Right kidney (tissue), 1 donor: ENCODE measurements around the gene CLK2.
"Not testable (repeated sequence)": the region's sequence is repeated elsewhere in the genome, so short reads cannot be mapped to it uniquely, and the experiment has no call there.

Source experiments
- DNase-seq: peaks from one replicate; pipeline ENCODE4 v3.0.0-alpha.2; 2016

The CLK2 gene

DNA sequence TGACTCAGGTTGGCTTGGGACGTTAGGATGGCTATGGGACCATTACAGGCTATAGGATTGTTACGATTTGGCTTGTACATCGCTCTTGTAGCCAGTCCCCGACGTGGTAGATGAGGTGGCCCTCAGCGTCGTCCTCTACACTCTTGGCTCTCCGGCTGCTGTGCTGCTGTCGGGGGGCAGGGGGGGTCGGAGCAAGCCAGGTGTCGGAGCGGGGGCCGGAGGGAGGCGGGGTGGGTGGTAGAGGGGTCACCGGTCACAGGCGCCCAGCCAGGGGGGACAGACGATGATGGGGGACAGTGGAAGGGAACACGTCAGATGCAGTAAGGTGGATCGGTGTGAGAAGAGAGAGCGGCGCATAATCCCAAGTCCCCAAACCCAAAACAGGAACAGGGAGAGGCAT, 4.7 kb downstream of the CLK2 start:
- DNase-seq = no peak

DNA sequence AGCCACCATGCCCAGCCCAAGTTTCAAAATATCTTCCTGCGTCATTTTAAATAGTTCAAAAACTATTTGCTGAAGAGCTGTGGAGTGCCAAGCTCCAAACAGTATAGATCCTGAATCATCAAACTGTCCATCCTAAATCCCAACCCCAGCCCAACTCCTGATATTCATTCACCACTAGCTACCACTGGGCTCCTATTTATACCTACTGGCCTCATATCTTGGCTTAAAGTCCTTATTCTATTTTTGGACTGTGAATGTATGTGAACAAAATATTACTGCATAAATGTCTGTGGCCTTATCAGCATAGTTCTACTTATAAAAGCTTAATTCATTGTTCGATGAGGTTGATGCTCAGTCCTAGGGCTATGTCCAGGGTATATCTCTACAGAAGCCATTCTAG, 5.9 kb downstream of the CLK2 start:
- no peak for DNase-seq

DNA sequence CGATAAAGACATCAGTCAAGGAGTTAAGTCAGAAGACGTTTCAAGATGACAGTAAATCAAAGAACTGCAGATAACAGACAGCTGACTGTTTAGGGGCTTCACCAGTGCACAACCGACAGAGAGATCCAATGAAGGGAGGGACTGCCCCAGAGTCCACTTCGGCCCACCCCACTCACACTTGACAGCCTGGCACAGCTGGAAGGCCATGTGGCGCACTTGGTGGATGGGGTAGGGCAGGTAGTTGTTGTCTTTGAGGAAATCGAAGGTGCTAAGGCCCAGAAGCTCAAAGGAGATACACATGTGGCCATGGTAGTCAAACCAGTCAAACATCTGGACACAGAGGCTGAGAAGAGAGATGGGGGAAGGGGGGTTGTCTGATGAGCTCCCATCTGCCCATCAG, 6.8 kb downstream of the CLK2 start:
- no peak for DNase-seq

DNA sequence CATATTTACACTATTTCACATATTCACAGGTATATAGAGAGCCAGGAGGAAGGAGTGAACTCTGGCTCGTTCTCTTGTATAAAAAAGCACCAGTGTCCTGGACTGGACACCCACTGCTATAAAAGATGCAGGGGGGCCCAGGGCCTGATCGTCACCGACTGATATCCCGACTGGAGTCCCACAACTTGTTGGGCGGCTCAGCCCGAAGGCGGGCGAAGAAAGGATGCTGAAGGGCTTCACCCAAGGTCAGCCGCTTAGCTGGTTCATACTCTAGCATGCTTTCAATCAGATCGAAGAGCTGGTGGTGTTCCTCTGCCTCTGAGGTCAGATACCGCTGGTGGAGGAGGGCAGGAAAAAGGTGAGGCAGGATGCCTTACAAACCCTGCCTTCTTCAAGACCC, 10.2 kb downstream of the CLK2 start:
- no peak for DNase-seq

DNA sequence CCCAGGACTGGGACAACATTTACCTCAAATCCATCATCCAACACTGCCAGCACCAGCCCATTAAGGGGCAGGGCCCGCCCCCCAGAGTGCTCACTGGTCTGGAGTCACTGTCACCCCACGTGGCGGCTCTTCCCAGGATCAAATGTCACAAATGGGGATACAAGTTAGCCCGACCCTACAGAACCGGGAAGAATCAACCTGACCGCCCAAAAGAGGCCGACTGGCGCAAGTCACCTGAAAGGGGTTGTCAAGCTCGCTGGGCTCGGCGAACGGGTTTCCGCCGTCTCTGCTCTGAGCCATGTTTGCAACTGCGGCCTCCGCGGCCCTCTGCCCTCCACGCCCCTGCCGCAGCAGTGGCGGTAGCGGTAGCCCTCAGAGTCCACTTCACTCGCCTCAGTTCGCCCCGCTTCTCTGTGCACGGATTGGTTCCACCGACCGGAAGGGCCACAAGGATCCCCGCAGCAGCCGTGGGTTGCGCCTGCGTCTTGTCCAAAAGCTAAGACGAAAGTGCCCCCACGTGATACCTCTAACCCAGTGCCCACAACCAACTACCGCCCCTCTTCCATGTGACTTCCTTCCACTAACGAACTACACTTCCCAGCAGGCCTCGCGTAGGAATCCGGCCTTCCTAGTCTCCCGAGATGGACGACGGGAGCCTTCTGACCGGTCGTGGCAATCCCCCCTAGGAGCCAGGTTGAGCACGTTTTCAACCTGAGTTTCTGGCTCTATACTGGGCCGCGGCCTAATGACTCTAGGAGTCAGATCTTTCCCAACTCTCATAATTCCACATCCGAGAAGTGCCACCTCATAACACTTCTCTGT, 11.2 kb downstream of the CLK2 start, which contains the start of gene SCAMP3:
Gene SCAMP3 (minus strand): TSS at position 509 of the 822 bp plus-strand sequence. CDS start 209 bp downstream, at position 300.
- DNase-seq = peak; percentile 79

DNA sequence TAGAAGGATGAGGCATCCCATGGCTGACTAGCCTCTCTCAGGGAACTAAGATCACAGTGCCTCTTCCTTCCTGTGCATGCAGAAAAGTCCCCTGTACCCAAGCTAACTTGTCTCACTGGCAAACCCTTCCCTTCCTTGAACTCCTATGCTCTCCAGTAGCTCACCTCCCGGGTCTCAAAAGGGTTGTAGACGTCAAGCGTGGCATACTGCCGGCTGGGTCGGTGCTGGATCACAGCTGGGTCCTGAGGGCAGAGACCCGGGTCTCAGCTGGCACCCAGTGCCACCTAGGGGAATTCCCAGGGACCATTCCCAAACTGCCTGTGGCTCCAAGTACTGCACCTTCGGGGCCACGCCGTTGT, 11.8 kb downstream of the CLK2 start:
- DNase-seq = no peak

DNA sequence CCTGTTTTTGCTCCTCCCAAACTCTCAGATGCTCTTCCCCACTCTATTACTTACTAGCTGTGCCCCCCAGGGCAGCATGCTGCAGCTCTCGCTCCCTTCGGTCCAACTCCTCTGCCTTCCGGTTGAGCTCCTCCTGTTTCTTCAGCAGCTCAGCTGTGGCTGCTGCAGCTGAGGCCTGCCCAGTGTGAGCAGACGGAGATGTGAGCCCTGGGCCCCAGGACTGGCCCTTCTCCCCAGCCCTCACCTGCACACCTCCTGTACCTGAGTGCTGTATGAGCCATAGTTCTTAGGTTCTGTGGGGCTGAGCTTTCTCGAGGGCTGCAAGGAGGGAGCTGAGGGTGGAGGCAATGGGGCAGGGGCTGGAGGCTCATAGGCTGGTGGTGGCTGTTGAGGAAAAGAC, 13.0 kb downstream of the CLK2 start:
- no peak for DNase-seq

DNA sequence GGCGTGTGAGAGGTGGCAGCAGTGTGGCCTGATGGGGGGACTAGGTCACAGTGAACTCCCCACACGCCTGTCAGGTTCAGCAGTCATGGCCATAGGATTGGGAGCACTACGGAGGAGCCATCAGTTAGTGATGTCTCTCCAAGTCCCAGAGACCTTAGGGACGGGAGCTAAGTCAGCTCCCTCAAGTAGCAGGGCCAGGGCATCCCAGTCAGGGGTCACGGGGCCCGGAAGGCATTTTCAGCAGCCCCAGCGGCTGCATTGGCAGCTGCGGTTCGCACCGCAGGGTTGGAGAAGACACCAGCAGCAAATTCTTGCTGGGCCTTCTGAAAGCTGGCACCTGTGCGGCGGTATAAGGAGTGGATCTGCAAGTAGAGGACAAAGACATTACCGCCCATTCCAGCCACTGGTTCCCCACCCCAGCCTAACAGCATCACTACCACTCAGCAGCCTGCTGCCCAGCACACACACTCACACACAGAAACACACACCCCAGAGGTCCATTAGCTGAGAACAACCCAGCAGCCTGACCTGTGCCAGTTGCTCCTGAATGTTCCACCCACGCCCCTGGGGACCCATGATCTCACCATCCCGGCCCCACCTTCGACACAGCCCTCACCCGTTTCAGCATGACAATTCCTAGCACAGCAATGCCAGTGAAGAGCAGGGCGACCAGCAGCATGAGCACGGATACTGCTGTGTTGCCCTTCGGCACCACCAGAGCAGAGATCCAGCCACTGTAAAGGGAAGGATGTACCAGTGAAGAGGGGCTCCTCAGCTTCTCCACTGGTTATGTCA, 17.0 kb downstream of the CLK2 start:
- DNase-seq = no peak

DNA sequence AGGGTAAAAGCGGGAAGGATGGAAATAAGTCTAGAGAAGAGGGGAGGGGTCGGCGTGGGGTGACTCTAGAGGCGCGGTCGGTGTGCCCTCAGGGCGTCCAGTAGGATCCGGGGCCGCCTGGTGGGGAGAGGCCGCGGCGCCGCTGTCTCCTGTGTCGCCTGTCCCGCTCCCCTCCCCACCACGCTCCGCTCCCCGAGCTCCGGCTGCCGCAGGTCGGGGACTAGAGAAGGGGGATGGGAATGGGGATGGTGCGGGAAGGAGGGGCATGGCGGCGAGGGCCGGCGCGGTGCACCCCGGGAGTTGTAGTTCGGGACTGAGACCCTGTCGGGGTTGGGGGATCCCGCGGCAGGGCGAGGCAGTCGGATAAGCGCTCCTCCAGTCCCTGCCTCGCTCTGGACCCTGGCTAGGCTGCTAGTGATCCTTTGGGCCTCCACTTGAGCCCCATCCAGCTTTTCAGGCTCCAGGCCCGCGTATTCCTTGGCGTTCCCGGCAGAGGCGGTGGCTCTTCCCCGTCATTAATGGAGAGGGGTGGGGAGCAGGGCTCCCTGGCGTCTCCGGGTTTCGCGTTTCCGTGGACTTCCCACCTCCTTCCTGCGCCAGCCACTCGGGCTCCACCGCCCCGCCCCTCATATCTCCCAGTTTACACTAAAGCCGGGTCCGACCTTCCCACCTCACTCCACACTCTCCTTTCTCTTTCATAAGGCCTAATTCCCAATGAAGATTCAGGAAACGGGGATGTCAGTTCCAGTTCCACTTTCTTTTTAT, 17.9 kb downstream of the CLK2 start, which contains the start of gene ENTREP3:
Gene ENTREP3 (minus strand): TSS at position 241 of the 765 bp plus-strand sequence. CDS start 606 bp downstream, outside the sequence.
- peak; percentile 95 for DNase-seq

DNA sequence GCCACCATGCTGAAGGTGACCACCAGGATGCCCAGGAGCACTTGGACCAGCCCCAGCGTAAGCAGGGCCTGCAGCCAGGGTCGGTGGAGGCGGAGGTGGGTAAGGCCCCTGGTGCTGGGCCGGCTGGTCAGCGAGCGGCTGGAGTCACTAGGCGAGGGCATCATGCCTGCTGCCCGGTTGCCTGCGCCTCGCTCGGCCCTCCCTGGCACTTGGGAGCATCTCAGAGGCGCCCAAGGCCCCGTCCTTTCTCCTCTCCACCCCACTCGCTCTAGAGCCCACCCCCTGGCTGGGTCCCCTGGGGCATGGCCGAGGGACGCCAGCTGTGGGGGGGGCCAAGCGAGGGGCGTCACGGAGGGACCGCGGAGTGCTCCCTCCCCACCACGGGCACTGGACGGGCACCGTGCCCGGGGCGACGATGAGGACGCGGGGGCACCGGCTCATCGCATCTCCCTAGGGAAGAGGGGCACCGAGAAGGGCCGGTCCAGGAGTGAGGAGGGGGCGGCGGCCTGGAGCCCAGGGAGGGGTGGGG, 18.5 kb downstream of the CLK2 start:
- DNase-seq = peak; percentile 75

DNA sequence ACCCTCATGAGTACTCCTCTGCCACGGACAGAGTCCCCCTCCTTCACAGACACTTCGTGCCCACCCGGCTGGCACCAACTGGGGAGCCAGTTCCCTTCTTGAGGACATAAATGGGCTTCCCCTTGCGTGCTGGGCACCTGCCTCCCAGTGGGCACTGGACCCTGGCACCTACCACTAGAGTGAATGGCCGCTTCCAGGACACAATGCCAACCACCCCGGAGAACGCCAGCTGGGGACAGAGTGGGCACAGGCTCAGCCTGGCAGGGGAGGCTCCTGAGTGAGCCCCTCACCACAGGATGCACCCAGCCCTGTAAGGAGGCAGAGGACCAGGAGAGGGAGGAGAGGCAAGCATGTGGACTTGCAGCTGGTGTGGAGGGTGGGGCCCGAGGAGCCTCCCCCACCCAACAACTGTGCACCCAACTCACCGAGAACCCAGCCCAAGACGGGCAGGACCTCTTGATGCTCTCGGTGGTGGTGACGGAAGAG, 19.0 kb downstream of the CLK2 start:
- DNase-seq = no peak

DNA sequence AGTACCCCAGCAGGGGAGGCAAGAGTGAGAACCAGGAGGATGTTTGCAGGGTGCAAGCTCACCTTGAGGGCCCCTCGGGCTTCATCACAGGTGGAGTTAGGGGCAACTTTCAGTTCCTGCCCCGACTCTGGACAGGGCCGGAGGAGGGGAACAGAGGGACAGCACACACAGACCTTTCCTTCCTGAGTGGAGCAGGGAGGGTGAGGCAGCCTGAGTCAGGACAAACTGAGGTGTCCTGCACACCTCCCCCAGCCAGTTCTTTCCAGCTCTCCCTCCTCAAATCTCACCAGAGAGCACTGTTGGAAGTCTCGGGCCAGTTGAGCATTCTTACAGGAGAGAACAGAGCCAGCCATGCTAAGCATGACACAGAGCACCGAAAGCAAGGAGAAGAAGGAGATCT, 19.5 kb downstream of the CLK2 start:
- no peak for DNase-seq

DNA sequence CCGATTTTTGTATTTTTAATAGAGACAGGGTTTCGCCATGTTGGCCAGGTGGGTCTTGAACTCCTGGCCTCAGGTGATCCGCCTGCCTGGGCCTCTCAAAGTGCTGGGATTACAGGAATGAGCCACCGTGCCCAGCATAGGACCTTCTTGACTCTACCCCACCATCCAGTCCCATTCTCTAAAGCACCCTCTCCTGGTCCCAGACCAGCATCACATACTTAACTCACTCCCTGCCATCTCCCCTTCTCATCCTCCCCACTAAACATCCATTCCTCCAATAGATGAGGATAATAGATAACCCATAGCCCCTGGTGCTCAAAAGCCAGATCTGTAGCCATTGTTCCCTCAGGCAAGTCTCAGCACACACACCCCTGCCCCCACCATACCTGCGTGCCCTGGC, 20.1 kb downstream of the CLK2 start:
- no peak for DNase-seq

DNA sequence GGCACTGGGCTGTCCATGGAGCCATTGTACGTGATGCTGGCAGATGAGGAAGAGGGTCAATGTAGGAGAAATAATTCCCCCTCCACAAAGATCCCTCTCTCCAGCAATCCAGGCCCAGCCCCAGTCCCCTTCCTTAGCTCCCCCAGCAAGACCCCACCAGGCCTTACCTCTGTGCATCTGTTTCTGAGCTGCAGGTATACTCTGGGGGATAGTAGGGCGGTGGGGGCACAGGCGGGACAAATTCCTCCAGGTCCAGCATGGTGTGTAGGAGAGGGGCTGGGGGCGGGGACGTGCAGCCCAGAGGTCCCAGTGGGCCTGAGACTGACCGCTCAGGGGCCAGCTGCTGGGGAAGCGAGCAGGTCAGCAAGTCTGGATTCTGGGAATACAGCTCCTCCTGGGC, 21.7 kb downstream of the CLK2 start:
- DNase-seq = no peak

DNA sequence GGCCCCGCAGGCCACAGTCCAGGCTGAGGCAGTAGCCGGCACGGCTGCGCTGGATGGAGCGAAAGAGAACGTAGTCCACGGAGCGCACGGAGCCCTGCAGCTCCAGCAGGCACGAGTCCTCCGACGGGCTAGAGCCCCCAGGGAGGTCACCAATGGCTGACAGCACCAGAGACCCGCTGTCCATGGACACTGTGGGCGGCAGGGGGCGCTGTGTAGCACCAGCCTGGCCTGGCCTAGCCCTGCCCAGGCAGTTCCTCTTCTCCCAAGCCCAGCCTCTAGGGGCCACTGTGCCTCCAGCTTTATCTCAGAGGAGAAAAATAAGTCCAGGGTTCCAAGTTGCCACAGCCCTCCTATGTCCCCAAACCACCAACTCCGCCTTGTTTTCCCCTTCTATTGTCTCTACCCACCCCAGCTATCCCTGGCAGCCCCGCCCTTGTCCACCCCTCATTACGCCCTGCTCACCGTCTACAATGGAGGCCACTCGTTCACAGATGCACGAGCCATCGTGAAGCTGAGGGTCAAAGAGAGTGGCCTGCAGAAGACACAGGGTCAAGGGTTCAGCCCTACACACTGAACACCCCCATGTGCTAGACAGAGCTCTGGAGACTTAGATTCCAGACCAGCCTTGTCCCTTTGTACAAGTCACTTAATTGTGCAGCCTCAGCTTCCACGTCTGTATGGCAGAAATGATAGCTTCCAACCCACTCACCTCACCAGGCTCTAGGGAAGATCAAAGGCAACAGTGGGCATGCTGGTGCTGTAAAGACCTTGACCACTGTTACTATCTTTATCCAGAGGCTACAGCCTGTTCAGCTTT, 22.5 kb downstream of the CLK2 start:
- peak; percentile 78 for DNase-seq

DNA sequence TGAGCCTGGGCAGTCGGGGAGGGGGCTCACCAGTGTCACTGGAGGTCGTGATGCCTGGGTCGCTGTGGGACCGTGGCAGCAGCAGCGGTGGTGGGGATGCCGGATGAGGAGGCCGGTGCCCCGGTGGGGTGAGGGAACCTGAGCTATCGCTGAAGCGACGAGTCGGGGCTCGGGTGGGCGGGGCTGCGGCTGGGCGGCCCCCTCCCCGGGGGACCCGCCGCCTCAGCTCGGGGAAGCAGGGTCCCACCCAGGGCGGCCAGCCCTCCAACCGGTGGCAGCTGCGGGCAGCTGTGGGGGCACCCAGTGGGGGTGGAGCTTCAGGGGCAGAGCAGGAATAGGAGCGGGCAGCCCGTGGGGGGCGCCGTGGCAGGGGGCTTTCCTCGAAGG, 23.1 kb downstream of the CLK2 start:
- no peak for DNase-seq

DNA sequence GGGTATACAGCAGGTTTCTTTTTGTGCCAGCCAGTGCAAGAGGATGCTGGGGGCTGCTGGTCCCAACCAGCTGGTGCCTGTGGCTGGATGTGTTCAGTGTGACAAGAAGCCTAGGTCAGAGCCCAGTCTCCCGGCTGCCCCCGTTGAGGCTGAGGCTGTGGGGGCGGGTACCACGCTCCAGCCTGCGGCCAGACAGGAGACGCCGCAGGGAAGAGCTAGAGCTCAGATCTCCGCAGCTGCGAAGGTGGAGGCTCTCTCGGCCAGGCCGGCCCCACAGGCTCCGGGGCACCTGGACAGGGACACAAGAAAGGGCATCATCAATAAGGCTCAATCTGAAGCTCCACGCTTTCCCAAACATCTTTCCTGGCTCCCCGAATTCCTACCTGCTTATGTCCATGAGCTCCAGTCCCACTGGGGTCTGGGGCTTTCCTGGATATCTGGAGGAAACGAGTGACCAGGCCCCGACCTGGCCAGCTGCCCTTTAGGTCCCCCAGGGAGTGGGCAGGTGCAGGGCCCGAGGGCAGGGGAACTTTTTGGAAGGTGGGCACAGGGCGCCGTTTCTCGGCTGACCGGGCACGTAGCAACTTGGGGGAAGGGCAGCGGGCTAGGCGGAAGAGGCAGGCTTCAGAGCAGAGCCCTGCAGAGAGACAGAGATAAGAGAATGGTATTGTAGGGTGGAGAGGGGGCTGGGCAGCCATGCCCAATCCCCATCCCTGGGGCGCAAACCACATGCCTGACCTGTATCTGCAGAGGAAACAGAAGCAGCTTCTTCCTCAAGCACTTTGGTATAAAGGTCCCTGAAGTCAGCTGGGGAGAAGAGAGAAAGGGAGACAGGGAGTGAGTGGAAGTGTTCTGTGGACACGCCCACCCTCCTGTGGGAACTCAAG, 25.4 kb downstream of the CLK2 start:
- no peak for DNase-seq

DNA sequence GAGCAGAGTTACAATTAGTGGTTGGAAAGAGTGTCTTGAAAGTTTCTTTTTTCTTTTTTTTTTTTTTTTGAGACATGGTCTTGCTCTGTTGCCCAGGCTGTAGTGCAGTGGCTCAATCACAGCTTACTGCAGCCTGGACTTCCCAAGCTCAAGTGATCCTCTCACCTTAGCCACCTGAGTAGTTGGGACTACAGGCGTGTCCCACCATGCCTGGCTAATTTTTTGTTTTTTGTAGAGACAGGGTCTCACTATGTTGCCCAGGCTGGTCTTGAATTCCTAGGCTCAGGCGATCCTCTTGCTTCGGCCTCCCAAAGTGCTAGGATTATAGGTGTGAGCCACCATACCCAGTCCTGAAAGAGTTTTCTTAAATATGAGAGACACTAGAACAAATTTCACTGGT, 26.5 kb downstream of the CLK2 start:
- not testable (repeated sequence) for DNase-seq

DNA sequence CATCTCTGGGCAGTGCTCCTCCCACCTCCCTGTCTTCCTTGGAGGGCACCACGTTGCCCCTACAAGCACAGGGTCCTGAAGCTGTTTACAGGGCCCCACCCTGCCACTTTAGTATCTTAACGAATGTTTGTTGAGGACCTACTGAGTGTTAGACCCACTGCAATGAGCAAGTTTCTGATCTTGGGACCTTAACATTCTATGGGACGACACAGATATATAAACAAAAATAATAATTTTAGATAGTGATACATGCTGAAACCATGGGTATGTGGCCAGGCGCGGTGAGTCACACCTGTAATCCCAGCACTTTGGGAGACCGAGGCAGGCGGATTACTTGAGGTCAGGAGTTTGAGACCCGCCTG, 28.2 kb downstream of the CLK2 start:
- DNase-seq = no peak

DNA sequence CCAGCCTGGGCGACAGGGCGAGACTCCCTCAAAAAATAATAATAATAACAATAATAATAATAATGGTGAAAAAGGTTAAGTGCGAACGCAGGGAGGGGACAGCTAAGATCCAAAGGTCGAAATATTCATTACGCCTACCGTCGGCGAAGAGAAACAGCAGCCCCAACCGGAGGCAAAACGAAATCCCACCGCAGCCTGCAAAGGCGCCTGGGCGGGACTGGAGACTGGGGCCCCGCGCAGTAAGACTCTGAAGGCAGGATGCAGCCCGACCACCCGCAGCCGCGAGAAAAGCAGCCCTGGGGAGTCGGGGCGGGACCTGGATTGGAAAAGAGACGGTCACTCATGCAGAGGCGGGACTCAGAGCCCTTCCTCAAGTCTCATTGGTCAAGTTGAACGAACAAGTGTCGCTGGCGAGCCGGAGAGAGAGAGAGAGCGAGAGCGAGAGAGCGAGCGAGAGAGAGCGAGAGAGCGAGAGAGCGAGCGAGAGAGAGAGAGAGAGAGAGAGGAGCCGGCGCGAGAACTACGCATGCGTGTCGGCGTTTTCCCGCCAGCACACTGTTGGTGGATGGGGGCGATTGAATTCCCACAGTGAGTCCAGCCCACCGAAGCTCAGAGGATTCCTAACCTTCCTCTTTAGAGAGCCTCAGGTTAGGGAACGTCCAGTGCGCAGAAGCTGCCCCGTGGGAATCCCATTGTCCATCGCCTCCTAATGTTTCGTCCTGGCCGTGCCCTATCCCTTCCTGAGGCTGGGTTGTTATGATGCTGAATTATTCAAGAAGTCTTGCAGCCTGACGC, 28.7 kb downstream of the CLK2 start:
- peak; percentile 90 for DNase-seq
